UCSD-AML1 (cell line): ENCODE measurements around the gene MRPS15.
"Not testable (repeated sequence)": the region's sequence is repeated elsewhere in the genome, so short reads cannot be mapped to it uniquely, and the experiment has no call there.

ENCODE experiments used
- DNase-seq: peaks from one replicate; lab custom pipeline; 2025; ENCODE audit not compliant: unreplicated experiment; lab: John Stamatoyannopoulos, UW

MRPS15 gene

DNA sequence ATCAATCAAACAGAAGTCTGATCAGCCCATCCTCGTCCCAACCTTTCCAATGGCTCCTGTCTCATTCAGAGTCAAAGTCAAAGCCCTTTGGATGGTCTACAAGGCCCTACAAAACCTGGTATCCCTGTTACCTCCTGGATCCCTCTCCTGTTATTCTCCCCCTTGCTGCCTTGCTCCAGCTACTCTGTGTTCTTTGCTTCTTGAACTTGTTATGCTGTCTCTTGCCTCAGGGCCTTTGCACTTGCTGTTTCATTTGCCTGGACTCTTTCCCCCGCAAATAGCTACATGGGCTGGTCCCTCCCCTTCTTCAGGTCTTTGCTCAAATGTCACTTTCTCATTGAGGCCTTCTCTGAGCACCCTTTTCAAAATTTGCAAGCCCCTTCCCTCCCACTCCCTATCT, 19.9 kb upstream of the MRPS15 start:
- DNase-seq = no peak

DNA sequence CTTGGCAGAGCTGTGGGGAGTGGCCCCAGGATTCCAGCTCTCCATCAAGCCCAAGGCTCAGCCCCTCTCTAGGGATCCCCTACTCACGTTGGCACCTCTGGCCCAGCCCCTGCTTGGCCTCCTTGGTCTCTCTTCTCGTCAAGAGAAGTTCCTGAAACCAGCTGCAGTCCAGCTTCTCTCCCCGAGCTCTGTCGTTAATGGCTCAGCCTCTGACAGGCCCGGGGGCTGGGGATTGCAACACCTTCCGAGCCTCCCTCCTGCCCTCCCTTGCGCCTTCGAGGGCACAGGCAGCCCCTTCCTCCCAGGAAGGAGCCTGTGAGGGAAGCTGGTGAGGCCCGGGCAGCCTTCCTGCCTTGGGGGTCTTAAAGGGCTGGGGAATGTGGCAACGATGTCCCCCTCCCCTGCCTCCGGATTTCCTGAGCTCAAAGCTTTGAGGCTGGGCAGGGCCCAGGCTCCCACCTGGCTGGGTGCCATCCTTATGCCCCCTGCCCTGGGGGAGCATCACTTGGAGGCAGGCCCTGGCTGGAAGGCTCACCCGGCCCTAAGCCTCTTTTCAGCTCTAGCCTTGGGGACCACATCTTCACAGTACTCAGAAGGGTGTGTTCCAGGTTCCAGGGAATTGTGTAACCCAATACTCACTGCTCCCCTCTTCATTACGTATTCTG, 18.7 kb upstream of the MRPS15 start, which contains the start of gene CSF3R:
Gene CSF3R (minus strand): TSS at position 190 of the 665 bp plus-strand sequence. CDS start 3,417 bp downstream, outside the sequence.
- DNase-seq = peak; percentile 67

DNA sequence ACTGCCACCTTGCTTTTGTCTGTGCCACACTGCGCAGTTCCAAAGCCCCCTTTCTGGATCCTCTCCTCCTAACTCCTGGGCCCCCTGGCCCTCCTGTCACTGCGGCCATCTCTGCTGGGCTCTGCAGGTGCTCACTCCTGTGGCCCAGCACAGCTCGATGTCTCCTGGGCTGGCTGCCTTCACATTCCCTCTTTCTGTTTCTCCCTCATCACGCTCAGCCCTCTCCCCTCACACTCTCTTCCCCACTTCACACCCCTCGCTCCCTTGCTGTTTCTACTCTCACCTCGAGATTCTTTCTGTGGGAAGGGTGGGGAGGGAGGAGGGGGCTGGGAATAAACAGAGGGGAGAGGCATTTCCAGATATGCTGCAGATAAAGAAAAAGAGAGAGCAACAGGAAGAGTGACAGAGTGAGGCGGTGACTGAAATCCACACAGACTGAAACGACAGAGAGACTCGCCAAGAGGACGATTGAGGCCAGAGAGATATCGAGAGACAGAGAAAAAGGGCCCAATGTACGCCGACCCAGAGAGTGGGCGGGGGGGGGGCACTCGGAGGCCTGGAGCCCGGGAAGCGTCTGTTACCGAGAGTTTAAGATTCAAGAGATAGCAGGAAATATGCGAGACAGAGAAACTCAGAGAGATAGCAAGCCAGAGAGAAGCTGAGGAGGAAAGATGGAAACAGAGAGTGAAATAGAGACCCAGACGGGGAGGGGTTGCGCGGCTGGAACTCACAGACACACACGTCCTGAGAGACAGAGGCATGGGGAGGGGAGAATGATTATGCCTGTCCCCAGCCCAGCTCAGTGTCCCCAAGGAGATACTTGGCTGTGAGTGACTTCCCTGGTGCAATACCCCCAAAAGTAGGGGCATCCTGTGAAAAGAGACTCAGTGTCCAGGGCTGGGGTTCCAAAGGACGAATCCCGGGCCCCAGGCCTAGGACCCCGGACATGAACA, 17.9 kb upstream of the MRPS15 start:
- peak; percentile 39 for DNase-seq

DNA sequence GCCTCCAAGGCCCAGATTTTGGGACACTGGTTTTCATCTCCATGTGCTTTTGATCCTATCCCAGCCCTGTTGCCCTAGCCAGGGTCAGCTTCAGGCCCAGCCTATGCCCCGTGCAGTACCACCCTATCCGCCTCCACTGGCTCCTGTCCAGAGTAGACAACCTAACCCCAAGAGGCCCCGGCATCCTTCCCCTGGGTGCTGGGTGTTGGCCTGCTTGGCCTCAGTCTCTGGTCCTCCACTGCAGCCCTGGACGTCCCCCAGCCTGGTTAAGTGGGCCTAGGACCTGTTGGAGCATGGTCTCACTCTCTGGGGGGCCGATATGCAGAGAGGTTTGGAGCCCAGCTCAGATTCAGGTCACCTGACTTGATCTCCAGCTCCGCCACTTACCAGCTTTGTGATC, 16.9 kb upstream of the MRPS15 start:
- no peak for DNase-seq

DNA sequence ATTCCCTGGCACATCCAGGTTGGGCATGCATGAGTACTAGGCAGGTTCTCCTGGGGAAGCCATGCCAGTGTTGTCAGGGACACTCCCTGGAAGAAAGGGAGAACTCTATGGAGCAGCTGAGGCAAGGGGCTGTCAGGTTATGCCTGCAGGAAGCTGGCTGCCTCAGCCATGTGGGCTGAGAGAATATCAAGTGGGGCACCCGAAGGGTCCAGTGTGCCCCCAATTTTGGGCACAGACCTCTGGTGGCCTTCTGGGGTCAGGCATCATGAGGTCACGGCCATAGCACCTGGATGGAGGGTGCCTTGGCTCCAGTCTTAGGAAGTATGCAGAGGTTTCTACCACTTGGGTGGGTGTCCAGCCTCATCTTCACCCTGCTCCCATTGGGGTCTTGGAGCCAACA, 16.0 kb upstream of the MRPS15 start:
- no peak for DNase-seq

DNA sequence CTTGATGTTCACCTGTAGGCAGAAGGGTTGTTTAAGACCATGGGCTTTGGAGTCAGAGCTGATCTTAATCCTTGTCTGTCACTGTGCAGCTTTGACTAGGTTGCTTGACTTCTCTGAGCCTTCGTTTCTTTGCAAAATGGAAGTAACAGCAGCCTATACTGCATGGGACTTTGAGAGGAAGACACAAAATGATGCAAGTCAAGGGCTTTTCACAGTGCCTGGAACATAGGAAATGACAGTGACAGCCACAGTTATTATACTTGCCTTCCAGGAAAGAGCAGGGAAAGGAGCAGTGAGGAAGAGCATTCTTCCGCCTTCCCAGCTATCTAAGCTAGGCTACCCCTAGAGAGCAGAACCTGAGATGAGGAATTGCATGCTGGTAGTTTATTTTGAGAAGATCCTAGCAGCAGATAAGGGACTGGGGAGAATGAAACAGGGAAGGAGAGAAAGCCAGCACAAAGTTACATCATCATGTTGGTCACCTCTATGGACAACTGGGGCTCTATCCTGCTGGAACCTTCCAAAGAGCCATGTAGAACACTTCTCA, 15.4 kb upstream of the MRPS15 start:
- DNase-seq = no peak

DNA sequence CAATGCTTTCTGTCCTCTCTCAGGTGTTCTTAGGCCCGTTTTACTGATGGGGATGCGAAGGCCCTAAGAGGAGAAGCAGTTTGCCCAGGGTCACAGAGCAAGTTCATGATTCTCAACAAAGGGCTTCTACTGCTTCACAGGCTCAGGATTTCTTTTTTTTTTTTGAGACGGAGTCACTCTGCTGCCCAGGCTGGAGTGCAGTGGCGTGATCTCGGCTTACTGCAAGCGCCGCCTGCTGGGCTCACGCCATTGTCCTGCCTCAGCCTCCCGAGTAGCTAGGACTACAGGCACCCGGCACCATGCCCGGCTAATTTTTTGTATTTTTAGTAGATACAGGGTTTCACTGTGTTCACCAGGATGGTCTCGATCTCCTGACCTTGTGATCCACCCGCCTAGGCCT, 13.4 kb upstream of the MRPS15 start:
- not testable (repeated sequence) for DNase-seq

DNA sequence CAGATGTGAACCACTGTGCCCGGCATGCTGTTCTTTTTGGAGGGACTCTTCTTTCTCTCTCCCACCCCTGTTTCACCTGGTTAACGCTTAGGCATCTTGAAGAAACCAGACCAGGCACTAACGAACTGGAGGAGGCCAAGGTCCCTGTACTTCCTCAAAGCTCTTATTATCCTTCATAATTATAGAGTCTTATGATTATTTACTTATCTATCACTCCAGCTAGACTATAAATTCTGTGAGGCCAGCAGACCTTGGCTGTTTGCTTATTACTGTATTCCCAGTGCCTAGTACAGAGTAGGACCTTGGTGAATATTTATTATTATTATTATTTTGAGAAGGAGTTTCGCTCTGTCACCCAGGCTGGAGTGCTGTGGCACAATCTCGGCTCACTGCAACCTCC, 12.8 kb upstream of the MRPS15 start:
- no peak for DNase-seq

DNA sequence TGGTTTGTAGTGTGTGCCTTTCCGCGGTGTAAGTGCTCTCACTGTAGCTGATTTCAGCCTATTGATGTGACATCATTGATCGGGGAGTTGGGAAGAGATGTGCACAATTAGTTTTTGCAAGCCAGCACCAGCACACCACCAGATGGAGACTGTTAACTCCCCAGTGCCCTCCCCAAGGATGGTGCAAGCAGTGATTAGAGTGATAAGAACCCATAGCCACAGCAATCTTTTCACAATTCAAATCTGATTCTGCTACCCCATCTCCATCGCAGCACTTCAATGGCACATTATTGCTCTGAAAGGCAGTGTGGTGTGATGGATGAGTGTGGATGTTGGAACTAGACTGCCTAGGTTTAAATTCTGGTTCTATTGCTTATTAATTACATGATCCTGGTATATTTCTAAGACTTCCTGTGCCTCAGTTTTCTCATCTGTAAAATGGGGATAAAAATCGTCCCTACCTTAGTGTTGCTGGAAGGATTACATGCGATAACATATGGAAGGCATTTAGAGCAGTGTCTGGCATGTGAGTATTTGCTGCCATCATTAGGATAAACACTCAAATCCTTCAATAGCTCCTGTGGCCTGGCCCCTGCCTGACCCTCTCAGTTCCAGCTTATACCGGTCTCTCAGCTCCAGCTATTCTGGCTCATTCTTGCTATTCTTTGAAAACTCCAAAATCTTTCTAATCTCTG, 11.9 kb upstream of the MRPS15 start:
- DNase-seq = no peak

DNA sequence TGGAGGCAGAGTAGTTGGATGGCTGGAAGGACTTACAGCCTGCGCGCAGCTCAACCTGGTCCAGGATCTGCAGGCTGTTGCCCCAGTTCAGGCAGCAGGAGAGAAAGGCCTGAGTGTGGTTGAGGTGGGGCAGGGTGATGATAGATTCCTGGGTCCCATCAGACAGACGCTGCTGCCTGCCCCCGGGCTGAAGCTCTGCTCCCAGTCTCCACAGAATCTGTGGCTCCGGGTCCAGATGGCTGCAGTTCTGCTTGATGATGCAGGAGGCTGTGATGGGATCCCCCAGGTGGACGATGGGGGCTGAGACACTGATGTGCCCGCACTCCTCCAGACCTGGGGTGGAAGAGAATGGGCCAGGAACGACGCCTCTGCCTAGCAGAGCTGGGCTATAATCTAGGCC, 11.2 kb upstream of the MRPS15 start:
- DNase-seq = no peak

DNA sequence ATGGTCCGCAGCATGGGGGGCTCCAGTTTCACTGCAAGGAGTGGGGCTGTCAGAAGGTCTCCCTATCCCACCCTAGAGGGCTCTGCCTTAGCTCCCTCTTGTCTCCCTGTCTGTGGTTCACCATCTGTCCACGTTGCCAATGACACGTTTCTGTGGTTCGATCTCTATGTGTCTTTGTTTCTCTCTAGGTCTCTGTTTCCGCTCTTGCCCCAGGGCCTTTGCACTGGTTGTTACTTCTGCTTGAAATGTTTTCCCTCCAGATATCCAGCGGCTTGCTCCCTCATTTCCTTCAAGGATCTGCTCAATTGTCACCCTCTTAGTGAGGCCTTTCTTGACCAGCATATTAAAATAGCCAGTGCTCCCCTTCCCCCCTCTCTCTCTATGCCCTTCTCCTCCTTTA, 8.5 kb upstream of the MRPS15 start:
- DNase-seq = no peak

DNA sequence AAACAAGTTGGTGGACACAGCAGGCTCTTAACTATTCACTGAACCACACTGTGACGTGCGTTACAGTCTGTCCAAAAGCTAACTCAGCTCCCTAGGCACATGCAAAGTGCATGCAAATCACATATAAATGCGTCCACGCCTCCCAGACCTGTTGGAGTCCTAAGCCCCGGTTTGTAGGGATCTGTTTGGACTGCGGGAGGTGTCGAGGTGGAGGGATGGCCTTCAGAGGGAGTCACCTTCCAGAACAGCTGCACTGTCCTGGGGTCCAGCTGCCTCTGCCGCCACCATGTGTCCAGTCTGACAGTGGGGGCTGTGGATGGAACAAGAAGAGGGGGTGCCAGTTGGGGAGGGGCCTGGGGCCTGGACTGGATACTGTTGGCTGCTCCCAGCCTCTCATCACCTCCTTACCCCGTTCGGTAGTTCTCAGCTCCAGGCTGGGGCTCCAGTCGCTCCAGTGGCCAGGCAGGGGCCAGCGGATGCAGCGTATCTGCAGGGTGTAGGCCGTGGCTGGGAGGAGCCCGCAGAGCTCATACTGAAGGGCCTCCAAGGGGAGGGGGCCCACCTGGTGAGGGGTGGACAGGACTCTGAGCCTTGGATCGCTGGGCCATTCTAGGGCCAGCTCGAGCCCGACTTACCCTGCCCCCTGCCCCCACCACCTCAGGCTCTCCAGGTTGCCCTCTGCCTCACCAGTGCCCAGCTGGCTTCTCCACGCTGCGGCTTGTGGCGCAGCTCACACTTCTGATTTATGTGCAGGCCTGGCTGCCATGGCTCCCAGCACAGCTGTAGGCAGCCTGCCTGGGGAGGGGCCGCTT, 7.9 kb upstream of the MRPS15 start:
- no peak for DNase-seq

DNA sequence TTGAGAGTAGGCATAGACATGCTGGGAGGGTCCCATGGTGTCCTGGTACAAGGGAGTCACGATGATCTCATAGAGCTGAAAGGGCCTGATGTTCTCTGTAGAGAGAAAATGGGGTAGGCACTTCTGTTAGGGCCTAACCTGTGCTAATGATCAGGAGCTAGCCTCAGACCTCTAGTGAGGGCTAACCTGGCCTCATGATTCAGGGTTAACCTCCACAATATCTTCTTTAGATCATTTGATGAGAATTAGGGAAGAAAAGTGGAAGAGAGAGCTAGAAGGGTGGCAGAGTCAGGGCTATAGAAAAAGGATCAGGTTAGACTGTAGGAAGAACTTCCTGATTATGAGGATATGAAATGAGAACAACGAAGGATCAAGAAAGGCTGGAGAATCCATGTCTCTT, 5.0 kb upstream of the MRPS15 start:
- DNase-seq = no peak

DNA sequence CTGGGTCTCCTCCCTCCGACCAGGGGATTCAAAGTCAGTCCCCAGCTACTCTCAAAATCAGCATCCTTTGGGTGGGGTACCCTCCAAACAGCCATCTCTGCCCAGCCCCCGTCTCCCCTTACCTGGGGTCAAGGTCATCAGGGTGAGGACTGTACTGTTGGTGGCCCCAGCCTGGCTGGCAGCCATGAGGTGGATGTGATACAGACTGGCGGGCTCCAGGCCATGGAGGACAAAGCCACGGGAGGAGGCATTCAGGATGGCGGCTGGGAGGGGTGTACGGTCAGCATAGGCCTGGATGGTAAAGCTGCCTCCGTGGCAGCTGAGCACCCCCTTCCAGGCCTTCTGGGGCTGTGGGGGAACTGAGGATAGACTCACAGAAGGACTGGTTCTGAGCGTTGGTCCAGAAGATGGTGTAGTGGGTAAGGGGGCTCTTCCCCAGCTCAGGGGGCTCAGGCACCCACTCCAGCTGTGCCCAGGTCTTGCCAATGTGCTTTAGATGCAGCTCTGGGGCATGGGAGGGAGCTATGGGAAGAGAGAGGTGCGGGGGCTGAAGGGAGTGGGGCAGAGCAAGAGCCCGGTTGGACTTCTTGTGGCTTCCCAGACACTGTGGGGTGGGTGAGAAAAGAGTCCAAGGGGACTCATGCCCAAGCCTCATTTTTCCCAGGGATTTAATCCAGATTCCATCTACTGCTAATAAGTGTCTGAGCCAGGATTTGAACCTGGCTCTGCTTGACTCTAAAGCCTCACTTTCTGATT, 3.7 kb upstream of the MRPS15 start:
- DNase-seq = no peak

DNA sequence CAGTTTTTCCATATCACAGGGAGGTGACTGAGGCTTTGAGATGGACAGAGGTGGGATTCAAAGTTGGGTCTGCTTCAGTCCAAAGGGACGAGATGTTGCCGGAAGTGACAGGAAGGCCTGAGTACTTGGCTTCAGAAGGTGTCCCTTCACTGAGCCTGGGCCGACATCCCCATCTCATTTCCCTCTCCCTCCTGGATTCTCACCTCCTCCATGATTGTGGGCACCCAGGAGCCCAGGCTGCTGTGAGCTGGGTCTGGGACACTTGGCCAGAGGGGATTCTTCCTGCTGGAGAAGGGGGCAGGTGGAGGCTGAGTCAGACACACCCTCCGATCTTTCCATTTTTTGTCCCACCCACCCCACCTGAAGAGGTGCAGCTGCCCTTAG, 2.8 kb upstream of the MRPS15 start:
- no peak for DNase-seq

DNA sequence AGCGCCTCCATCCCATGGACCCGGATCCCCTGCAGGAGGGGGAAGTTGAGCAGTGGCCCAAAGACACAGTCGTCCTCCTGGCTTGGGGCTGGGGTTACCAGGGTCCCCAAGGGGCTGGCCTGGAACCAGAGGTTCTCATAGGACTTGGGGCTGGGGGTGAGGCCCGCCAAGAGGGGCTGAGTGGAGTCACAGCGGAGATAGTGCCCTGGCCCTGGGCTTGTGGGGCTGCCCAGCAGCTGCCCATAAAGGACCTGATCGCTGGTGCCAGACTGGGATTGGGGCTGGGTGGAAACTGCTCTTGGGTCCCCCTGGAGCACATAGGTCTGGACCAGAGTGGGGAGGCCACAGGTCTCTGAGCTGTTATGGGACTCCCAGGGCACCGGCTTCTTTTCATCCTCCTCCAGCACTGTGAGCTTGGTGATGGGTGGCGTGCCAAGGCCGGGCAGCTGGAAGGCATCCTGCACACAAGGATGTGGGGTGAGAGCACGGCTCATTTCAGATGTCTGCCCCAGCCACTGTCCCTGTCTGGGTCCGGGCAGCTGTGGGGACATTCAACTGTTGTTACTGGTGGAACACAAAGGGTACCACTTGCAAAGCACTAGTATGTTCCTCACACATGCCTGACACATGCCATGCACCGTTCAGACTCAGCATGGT, 2.3 kb upstream of the MRPS15 start:
- no peak for DNase-seq

DNA sequence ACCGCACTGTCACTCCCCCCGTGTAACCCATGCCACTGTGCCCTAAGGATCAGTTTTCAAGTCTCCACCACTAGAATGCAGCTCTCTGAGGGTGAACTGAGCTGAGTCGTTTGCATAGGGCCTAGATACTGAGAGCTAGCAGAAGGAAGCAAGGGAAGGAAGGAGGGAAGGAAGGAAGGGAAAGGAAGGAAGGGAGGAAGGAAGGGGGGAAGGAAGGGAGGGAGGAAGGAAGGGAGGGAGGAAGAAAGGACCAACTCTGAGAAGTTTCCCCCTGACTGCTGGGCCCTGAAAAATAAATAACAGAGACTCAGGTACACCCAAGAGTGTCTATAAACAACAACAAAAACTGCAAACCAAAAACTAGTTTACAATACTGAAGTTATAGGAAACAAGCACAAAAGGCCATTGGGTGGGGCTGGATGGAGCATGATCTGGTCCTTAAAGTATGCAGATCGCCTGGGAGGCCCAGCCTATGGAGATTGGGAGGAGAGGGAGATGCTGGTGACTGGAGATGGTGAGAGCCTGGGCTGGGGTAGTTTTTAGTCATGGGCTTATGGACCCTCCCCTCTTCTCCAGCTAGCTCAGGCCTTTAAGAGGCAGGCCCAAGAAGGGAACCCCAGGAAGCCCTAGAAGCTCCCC, 1.7 kb upstream of the MRPS15 start:
- no peak for DNase-seq

DNA sequence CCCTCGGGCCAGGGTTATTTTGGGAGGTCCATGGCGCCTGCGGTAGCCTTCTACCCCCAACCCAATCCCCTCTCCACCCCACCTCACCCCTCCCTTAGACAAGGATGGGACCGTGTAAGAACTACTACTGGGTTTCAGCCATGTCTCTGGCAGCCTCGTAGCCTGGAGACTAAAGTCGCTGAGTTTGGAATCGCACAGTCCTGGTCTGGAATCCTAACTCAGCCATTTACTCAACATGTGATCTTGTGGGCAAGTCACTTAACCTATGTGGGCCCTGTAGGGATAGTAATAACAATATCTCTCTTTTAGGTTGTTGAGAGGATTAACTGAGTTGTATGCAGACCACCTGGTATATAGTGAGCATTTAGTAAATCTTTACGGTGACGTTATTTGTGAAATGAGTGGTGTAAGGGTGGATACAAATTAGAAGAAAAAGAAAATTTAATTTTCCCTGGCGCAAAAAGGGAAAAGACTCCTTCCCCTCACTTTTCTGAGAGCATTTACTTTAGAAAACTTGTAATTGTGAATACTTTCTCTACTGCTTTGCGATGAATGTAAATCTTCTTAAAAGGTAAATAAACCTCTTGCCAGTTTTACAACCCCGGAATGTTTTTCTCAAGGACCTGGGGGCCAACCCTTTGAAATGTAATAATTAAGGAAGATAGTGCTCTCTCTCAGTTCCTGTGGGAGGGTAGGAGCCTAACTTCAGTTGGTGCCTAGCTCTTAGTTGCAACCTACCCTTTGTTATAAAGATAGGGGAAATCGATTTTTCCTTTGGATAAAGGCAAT, 615 bp upstream of the MRPS15 start:
- DNase-seq = no peak
